CD4-positive, alpha-beta T cell (primary cell): ENCODE results near the gene MEIG1. TPM values are rescaled to one million over a fixed set of nuclear protein-coding genes. Genes with fewer than 3 reads are reported as not detected.

Experiments used
- ATAC-seq: fragments of 200-7000 bp; cut with Tn5 transposase; one replicate; pipeline ENCODE4 v1.10.0; 2022; ENCODE audit warnings: mild to moderate bottlenecking; ENCODE audit not compliant: poor library complexity
- CTCF ChIA-PET: fragments of 350-600 bp; sonication (Branson Sonifier 250); formaldehyde crosslinking; loops from one replicate; lab custom pipeline; 2021; ENCODE audit warnings: antibody characterized with exemption, inconsistent platforms; lab: Charles Lee
- POLR2A ChIA-PET: fragments of 350-600 bp; sonication (Branson Sonifier 250); formaldehyde crosslinking; loops from one replicate; lab custom pipeline; 2021; ENCODE audit warnings: antibody characterized with exemption, inconsistent platforms; lab: Charles Lee
- DNase-seq, 14 experiments: peaks; one replicate each; pipeline ENCODE4 v3.0.0-alpha.2; 2013 to 2020; ENCODE audit warnings: mixed read lengths in 2 of 14
- H3K27ac ChIP-seq, 2 donors: one replicate each; pipeline versions ENCODE4 v1.5.1 to v1.7.0; 2013; ENCODE audit warnings: low read length in 2 of 2, low read depth in 1 of 2, mild to moderate bottlenecking in 1 of 2
- H3K27me3 ChIP-seq, 2 experiments: 1 replicate in 1 of 2; 2 replicates in 1 of 2; pipeline versions ENCODE4 v1.6.1 to v1.7.0; 2013; ENCODE audit warnings: low read length in 2 of 2, control low read depth in 1 of 2, mild to moderate bottlenecking in 1 of 2, moderate library complexity in 1 of 2; ENCODE audit not compliant: insufficient read depth in 2 of 2, control insufficient read depth in 1 of 2
- H3K36me3 ChIP-seq: one replicate; pipeline ENCODE4 v1.6.1; 2013; ENCODE audit warnings: low read length, control low read depth; ENCODE audit not compliant: insufficient read depth
- H3K4me1 ChIP-seq: one replicate; pipeline ENCODE4 v1.6.1; 2013; ENCODE audit warnings: low read length, control low read depth; ENCODE audit not compliant: insufficient read depth
- H3K4me3 ChIP-seq: one replicate; pipeline ENCODE4 v1.5.1; 2013; ENCODE audit warnings: mild to moderate bottlenecking, low read length, moderate library complexity
- H3K9me3 ChIP-seq, 2 experiments: 1 replicate in 1 of 2; 2 replicates in 1 of 2; pipeline versions ENCODE4 v1.6.1 to v1.7.0; 2013; ENCODE audit warnings: low read length in 2 of 2, mild to moderate bottlenecking in 2 of 2, control low read depth in 1 of 2, moderate library complexity in 1 of 2; ENCODE audit not compliant: control insufficient read depth in 1 of 2, insufficient read depth in 1 of 2
- H3K27ac Mint-ChIP-seq: one replicate; pipeline ENCODE4 v1.8.0; 2020; ENCODE audit warnings: mixed read lengths
- H3K27me3 Mint-ChIP-seq: one replicate; pipeline ENCODE4 v1.8.0; 2021; ENCODE audit warnings: mixed read lengths
- H3K36me3 Mint-ChIP-seq: one replicate; pipeline ENCODE4 v1.8.0; 2021; ENCODE audit warnings: low read depth, mixed read lengths
- H3K4me1 Mint-ChIP-seq: one replicate; pipeline ENCODE4 v1.8.0; 2021; ENCODE audit warnings: low read depth, mixed read lengths
- H3K4me3 Mint-ChIP-seq: one replicate; pipeline ENCODE4 v1.8.0; 2020; ENCODE audit warnings: mild to moderate bottlenecking, mixed read lengths
- H3K9me3 Mint-ChIP-seq: one replicate; pipeline ENCODE4 v1.8.0; 2020; ENCODE audit warnings: mixed read lengths
- intact Hi-C, 2 experiments: fragments of 100-400 bp; cut with DNase I in 1 of 2; cut with micrococcal nuclease in 1 of 2; formaldehyde crosslinking; loops; one replicate each; pipeline versions ENCODE4 v1.15.1 to v1.9.0; 2023 to 2025; cut with DNase I, micrococcal nuclease
- total RNA-seq, 174 experiments: library from RNA in 2 of 174; stranded (reverse) in 2 of 174; gene quantifications; one replicate each; pipeline ENCODE4 v1.2.3 and lab custom pipeline; 2021 to 2026
- TF ChIP-seq, protein P1 (sequence below): fragments of 200-600 bp; IDR thresholded peaks from one replicate; pipeline ENCODE4 v1.8.0; 2022; ENCODE audit warnings: antibody characterized with exemption, mild to moderate bottlenecking

MEIG1 gene
- total RNA-seq, 2 experiments from 2014 or later: not detected

DNA sequence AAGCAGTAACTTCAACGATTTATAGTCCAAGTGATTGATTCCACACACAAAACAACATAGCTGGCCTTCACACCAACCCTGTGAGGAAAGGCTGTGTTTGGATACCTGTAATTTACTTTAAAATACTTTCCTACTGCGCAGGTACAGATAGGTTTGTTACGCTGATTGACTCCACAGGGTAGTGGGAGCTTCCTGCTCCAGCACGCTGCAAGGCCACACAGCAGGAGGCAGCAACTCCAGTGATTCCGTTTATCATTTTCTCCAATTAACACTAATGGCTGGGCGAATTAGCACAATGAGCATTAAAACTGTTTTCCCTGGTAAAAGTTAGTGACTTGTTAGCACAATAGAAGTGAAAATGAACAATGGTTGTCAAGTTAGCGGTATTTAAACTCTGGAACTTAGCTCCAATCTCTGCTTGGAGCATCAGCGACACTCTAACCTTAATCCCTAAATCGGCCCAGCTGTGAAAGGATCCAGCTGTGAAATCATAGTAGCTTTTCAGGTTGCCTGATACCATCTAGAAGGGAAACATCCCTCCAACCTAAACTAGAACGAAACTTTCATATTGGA lies 6.3 kb upstream of the MEIG1 start:
- Histone ChIP-seq H3K9me3 (no peaks in the 10 kb centered on the region), H3K4me1 (peaks cover 55% of the 10 kb centered on the region), H3K36me3 (peaks cover 18% of the 10 kb centered on the region), H3K4me3 (peak overlapping the region; percentile 86), H3K27me3 (no peaks in the 10 kb centered on the region), H3K27ac (peak overlapping the region; percentile 82 to 91)
- ChIA-PET CTCF (interaction anchor here (0.8 to 1.6 kb wide), 4 partner anchors 19 to 154 kb away, joined by 3 to 5 read pairs (median 4); partner anchors contain the start of genes HSPA14 and MSANTD7), POLR2A (interaction anchor here (1.0 to 2.4 kb wide), 7 partner anchors 9 to 131 kb away, joined by 4 to 16 read pairs (median 9); partner anchors contain the start of genes CDNF, HSPA14, MSANTD7 and SUV39H2)
- TF ChIP-seq, protein P1, sequence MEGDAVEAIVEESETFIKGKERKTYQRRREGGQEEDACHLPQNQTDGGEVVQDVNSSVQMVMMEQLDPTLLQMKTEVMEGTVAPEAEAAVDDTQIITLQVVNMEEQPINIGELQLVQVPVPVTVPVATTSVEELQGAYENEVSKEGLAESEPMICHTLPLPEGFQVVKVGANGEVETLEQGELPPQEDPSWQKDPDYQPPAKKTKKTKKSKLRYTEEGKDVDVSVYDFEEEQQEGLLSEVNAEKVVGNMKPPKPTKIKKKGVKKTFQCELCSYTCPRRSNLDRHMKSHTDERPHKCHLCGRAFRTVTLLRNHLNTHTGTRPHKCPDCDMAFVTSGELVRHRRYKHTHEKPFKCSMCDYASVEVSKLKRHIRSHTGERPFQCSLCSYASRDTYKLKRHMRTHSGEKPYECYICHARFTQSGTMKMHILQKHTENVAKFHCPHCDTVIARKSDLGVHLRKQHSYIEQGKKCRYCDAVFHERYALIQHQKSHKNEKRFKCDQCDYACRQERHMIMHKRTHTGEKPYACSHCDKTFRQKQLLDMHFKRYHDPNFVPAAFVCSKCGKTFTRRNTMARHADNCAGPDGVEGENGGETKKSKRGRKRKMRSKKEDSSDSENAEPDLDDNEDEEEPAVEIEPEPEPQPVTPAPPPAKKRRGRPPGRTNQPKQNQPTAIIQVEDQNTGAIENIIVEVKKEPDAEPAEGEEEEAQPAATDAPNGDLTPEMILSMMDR: no peak
- Mint-ChIP-seq H3K36me3 (peaks cover 22% of the 10 kb centered on the region), H3K27ac (peak overlapping the region; percentile 90), H3K4me1 (peaks cover 63% of the 10 kb centered on the region), H3K27me3 (no peaks in the 10 kb centered on the region), H3K9me3 (no peaks in the 10 kb centered on the region), H3K4me3 (peak overlapping the region; percentile 91)
- DNase-seq: no peak
- intact Hi-C loops: loop anchor here in 1 of 2 experiments (5.0 kb wide), 2 partner anchors 76 to 116 kb away; partner anchors contain the start of genes CDNF, HSPA14, MSANTD7 and SUV39H2
- ATAC-seq: no peak

DNA sequence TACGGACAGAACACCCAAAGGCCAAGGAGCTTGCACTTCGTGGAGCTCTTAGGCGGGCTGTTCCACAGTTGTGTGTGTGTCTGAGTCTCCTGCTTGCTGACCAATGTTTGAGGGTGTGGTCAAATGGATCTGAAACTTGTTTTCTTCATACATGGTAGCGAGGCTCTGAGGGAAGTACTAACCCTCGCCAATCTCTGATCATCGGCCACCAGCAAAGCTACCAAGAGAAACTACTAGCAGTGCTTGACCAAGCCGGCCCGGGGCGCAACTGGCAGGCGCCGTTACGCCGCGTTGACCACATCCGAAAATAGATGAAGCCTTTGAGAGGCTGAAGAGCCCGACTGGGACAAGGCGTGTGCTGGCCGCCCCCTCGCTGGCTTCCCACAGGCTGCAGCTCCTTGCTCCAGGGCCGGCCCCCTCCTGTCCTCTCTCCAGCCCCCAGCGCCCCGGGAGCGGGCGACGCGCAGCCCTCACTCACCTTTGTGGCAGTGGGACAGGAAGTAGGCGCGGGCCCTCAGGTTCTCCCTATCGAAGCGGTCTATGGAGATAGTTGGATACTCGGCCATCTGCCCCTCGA lies 5.7 kb upstream of the MEIG1 start:
- ATAC-seq (peak; percentile 44), DNase-seq (peak in 1 of 14 experiments; percentile 6)
- peaks cover 63% of the 10 kb centered on the region for H3K4me1 Mint-ChIP-seq
- no peaks in the 10 kb centered on the region for H3K9me3 ChIP-seq
- ChIA-PET POLR2A (interaction anchor here (1.0 to 2.4 kb wide), 10 partner anchors 8 to 410 kb away, joined by 3 to 16 read pairs (median 6); partner anchors contain the start of genes CDNF, HSPA14, MSANTD7 and SUV39H2), CTCF (interaction anchor here (1.2 to 1.6 kb wide), 3 partner anchors 18 to 115 kb away, joined by 3 to 5 read pairs (median 4); partner anchors contain the start of genes HSPA14 and MSANTD7)
- H3K27ac Mint-ChIP-seq: peak overlapping the region; percentile 90
- no peaks in the 10 kb centered on the region for H3K27me3 ChIP-seq
- TF ChIP-seq, protein P1: no peak
- H3K4me3 ChIP-seq: peak overlapping the region; percentile 86
- H3K27ac ChIP-seq: peak overlapping the region; percentile 82 to 91
- peak overlapping the region; percentile 91 for H3K4me3 Mint-ChIP-seq
- no peaks in the 10 kb centered on the region for H3K9me3 Mint-ChIP-seq
- H3K27me3 Mint-ChIP-seq: no peaks in the 10 kb centered on the region
- peaks cover 12% of the 10 kb centered on the region for H3K36me3 ChIP-seq
- peaks cover 16% of the 10 kb centered on the region for H3K36me3 Mint-ChIP-seq
- intact Hi-C loops: loop anchor here in 1 of 2 experiments (5.0 kb wide), 2 partner anchors 76 to 116 kb away; partner anchors contain the start of genes CDNF, HSPA14, MSANTD7 and SUV39H2
- peaks cover 55% of the 10 kb centered on the region for H3K4me1 ChIP-seq

DNA sequence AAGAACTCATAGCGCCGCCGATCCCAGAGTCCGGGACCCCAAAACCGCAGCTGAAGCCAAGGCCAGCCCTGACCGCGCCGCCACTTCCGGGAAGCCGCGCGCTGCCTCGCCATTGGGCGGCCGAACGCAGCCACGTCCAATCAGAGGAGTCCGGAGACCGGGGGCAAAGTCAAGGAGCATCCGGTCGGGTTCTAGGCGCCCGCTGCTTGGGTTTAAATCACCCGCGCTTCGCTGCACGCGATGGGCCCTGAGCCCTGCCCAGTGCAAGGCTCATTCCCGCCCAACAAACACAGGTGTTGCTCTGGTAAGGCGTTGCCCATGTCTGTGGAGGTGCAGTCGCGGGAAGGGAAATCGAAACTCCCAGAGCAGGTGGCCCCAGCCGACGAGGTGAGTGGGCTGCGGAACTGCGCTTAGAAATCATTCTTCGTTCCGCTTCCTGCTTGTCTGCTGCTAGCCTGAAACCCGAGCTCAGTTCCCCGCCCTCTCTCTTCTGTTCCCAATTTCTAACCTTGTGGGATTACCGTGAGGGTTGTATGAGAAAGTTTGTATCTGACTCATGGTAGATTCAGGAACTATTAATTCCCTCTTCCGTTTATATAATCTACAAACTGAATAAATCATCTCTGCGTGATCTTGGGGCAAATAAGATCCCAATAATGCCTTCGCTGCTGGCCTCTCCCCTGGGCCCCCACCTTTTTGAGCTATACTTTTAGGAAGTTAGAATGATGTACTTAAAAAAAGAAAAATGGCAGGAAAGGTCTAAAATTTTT lies 5.0 kb upstream of the MEIG1 start, which contains the start of gene DCLRE1C:
TSS of gene DCLRE1C (minus strand) at position 96 of the 770 bp plus-strand sequence. CDS start at position 10, 86 bp downstream.
- Histone ChIP-seq H3K4me1 (peaks cover 61% of the 10 kb centered on the region), H3K9me3 (no peaks in the 10 kb centered on the region), H3K27ac (peak within 1 kb of the TSS; percentile 82 to 91), H3K27me3 (no peaks in the 10 kb centered on the region), H3K36me3 (peaks cover 6% of the 10 kb centered on the region), H3K4me3 (peak within 1 kb of the TSS; percentile 86)
- peak within 1 kb of the TSS; percentile 91 for H3K4me3 Mint-ChIP-seq
- peak within 1 kb of the TSS; percentile 90 for H3K27ac Mint-ChIP-seq
- POLR2A ChIA-PET: interaction anchor here (0.8 to 2.4 kb wide), 10 partner anchors 8 to 769 kb away, joined by 3 to 16 read pairs (median 6); partner anchors contain the start of genes CDNF, HSPA14, MSANTD7 and SUV39H2
- no peaks in the 10 kb centered on the region for H3K9me3 Mint-ChIP-seq
- intact Hi-C loops: loop anchor here in 1 of 2 experiments (2.0 to 5.0 kb wide), 3 partner anchors 49 to 117 kb away; partner anchors contain the start of genes CDNF, HSPA14, MSANTD7 and SUV39H2
- DNase-seq (peak; percentile 71 to 93 (median 80)), ATAC-seq (peak; percentile 86)
- CTCF ChIA-PET: interaction anchor here (1.6 kb wide), 1 partner anchor 71 kb away, joined by 5 read pairs; no protein-coding TSS in a partner anchor
- TF ChIP-seq, protein P1: no peak
- no peaks in the 10 kb centered on the region for H3K27me3 Mint-ChIP-seq
- H3K4me1 Mint-ChIP-seq: peaks cover 66% of the 10 kb centered on the region
- H3K36me3 Mint-ChIP-seq: peaks cover 9% of the 10 kb centered on the region
